HepG2 (cell line): ENCODE results near the gene ITGB3. TPM values are rescaled to one million over a fixed set of nuclear protein-coding genes. Genes with fewer than 3 reads are reported as not detected.

Experiments
- polyA plus RNA-seq, 8 experiments: library from polyadenylated mRNA; depleted of rRNA in 3 of 8; stranded (reverse) in 7 of 8; unstranded in 1 of 8; fragments of >200 nt; fragmentation: Illumina TruSeq in 4 of 8; extraction: Trizol in 4 of 8; gene quantifications; 2 replicates each; pipeline versions ENCODE4 v1.2.1 to v1.2.3, GENCODE V29; 2011 to 2016; ENCODE audit warnings: low read depth in 4 of 8, missing spikeins in 1 of 8, mixed read lengths in 1 of 8; ENCODE audit not compliant: insufficient read depth in 1 of 8
- total RNA-seq, 5 experiments: library from RNA; depleted of rRNA; stranded (reverse); fragments of >200 nt; fragmentation: Illumina TruSeq; extraction: Trizol; gene quantifications; 2 replicates each; pipeline ENCODE4 v1.2.3, GENCODE V29; 2016; ENCODE audit warnings: low read depth in 1 of 5
- TF ChIP-seq, protein P1 (sequence below): sonication (generic); formaldehyde crosslinking; IDR thresholded peaks from 2 replicates; pipeline ENCODE4 v1.5.1; 2020; ENCODE audit warnings: missing genetic modification reagents, mild to moderate bottlenecking, borderline replicate concordance
- TF ChIP-seq, protein P2 (sequence below): sonication (generic); formaldehyde crosslinking; IDR thresholded peaks from 2 replicates; pipeline ENCODE4 v1.5.0; 2020; ENCODE audit warnings: mild to moderate bottlenecking, missing genetic modification reagents
- TF ChIP-seq, protein P3 (sequence below): sonication (generic); formaldehyde crosslinking; IDR thresholded peaks from 2 replicates; pipeline ENCODE4 v1.5.0; 2020; ENCODE audit warnings: mild to moderate bottlenecking, missing genetic modification reagents

The ITGB3 gene
- total and polyA plus RNA-seq, 2 of the 13 experiments (the other 11 are each of a cell fraction or from before 2014, with no cell fraction given), result 0.09 to 0.31 TPM

DNA sequence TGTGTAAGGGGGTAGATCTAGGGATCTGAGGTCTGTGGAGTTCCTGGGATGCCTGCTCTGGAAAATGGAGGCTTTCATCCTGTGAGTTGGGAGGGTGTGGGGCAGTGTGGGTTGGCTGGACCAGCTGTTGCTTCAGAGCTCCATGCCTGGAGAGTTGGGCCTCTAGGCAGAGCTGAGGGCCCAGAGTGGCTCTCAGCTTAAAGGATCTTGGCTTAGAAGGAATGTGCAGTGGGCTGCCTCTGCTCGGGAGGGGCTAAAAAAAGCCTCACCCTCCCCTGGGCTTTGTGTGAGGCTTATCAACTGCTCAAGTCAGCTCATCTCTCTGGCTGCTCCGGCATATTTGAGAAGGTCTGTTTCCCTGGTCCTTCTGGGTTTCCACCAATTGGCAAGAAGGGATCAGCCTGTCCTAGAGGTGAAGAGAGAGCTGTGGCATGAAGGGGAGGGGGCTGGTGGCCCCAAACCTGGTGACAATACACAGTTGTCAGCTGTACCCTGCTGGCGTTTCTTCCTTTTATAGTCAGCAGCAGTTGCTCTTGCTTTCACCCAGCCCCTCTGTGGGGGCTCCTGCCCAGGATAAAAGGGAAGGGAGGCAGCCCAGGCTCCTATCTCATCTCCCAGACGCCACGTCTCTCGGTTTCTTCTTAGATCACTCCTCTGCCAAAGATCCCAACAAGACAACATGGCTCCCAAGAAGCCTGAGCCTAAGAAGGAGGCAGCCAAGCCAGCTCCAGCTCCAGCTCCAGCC, 44.7 kb upstream of the ITGB3 start, which contains the start of gene MYL4 (continued):
- TF ChIP-seq, protein P1, sequence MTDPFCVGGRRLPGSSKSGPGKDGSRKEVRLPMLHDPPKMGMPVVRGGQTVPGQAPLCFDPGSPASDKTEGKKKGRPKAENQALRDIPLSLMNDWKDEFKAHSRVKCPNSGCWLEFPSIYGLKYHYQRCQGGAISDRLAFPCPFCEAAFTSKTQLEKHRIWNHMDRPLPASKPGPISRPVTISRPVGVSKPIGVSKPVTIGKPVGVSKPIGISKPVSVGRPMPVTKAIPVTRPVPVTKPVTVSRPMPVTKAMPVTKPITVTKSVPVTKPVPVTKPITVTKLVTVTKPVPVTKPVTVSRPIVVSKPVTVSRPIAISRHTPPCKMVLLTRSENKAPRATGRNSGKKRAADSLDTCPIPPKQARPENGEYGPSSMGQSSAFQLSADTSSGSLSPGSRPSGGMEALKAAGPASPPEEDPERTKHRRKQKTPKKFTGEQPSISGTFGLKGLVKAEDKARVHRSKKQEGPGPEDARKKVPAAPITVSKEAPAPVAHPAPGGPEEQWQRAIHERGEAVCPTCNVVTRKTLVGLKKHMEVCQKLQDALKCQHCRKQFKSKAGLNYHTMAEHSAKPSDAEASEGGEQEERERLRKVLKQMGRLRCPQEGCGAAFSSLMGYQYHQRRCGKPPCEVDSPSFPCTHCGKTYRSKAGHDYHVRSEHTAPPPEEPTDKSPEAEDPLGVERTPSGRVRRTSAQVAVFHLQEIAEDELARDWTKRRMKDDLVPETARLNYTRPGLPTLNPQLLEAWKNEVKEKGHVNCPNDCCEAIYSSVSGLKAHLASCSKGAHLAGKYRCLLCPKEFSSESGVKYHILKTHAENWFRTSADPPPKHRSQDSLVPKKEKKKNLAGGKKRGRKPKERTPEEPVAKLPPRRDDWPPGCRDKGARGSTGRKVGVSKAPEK (CRISPR knock-in tag), result no peak
- TF ChIP-seq, protein P2, sequence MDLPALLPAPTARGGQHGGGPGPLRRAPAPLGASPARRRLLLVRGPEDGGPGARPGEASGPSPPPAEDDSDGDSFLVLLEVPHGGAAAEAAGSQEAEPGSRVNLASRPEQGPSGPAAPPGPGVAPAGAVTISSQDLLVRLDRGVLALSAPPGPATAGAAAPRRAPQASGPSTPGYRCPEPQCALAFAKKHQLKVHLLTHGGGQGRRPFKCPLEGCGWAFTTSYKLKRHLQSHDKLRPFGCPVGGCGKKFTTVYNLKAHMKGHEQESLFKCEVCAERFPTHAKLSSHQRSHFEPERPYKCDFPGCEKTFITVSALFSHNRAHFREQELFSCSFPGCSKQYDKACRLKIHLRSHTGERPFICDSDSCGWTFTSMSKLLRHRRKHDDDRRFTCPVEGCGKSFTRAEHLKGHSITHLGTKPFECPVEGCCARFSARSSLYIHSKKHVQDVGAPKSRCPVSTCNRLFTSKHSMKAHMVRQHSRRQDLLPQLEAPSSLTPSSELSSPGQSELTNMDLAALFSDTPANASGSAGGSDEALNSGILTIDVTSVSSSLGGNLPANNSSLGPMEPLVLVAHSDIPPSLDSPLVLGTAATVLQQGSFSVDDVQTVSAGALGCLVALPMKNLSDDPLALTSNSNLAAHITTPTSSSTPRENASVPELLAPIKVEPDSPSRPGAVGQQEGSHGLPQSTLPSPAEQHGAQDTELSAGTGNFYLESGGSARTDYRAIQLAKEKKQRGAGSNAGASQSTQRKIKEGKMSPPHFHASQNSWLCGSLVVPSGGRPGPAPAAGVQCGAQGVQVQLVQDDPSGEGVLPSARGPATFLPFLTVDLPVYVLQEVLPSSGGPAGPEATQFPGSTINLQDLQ (CRISPR knock-in tag), result no peak
- TF ChIP-seq, protein P3, sequence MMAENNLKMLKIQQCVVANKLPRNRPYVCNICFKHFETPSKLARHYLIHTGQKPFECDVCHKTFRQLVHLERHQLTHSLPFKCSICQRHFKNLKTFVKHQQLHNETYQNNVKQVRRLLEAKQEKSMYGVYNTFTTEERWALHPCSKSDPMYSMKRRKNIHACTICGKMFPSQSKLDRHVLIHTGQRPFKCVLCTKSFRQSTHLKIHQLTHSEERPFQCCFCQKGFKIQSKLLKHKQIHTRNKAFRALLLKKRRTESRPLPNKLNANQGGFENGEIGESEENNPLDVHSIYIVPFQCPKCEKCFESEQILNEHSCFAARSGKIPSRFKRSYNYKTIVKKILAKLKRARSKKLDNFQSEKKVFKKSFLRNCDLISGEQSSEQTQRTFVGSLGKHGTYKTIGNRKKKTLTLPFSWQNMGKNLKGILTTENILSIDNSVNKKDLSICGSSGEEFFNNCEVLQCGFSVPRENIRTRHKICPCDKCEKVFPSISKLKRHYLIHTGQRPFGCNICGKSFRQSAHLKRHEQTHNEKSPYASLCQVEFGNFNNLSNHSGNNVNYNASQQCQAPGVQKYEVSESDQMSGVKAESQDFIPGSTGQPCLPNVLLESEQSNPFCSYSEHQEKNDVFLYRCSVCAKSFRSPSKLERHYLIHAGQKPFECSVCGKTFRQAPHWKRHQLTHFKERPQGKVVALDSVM (CRISPR knock-in tag), result no peak
- TF ChIP-seq, all 625 proteins: peak for 0
